Measurements from ENCODE around the gene EEF1AKMT3.
A peak's percentile ranks its signal among the peaks of the same experiment; 100 is the strongest.

Gene EEF1AKMT3

DNA sequence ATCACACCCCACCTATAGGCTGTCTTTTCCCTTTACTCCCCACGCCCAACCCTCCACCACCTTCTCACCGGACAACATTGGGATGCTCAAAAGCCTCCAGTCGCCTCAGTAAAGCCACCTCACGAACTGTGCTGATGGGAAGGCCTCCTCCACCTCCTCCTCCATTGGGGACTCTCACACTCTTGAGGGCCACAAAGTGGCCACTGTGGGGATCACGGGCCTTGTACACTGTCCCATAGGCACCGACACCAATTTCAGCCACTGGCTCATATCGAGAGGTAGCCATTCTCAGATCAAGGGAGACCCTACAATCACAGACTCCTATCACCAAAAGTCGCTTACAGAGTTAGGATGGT lies 21.0 kb upstream of the EEF1AKMT3 start:
- ATAC-seq, result no peak

DNA sequence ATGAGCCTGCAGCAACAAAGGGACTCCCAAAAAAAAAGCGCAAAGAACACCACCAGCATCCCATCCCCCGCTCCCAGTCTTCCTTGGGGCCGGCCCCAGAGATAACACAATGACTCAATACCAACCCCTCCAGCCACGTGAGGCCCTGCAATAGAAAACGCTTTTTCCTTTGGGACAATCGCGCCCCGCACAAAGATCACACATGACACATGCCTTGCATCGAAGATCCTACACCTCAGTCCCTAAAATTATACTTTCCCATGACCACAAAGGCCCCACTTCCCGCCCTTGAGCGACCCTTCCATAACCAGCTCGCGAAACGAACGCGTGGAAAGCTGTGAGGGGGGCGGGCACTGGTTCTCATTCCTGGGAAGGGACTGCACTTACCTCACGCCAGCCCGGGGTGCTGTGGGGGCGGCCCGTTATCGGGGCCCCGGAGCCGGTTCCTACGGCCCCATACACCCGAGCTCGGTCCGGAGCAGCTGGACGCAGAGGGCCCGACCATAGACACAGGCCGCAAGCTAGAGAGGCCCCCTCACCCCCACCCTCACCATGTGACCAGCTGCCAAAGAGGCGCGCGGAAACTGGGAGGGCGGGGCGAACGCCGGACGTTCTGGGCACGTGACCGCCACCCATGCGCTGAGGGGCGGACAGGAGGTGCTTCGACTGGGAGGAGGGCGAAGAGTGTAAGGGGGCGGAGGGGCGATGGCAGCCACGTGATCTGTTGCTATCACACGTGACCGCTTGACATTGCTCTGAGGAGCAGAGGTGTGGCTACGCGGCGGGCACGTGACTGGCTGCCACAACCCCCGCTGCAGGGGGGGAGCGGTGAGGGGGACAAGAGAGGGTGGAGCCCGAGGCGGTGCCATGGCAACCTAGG lies 20.4 kb upstream of the EEF1AKMT3 start, which contains the start of gene CDK4:
Gene CDK4 (minus strand): TSS at position 523 of the 880 bp plus-strand sequence. CDS start 593 bp downstream, outside the sequence.
- peak; percentile 75 to 76 for ATAC-seq

DNA sequence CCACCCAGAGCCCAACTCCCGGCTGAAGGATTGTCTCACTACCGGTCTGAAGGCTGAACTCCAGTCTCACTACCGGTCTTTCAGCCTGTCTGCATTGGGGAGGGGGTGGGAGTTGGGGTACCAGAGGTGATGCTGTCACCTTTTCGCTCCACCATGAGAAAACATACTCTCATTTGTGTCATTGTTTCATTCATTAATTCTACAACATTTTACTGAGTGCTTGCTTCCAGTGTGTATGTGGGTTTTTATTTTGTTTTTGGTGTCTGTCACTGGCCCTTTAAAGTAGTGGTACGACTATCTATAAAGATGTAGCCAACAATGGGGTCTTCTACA lies 19.8 kb upstream of the EEF1AKMT3 start:
- no peak for ATAC-seq

DNA sequence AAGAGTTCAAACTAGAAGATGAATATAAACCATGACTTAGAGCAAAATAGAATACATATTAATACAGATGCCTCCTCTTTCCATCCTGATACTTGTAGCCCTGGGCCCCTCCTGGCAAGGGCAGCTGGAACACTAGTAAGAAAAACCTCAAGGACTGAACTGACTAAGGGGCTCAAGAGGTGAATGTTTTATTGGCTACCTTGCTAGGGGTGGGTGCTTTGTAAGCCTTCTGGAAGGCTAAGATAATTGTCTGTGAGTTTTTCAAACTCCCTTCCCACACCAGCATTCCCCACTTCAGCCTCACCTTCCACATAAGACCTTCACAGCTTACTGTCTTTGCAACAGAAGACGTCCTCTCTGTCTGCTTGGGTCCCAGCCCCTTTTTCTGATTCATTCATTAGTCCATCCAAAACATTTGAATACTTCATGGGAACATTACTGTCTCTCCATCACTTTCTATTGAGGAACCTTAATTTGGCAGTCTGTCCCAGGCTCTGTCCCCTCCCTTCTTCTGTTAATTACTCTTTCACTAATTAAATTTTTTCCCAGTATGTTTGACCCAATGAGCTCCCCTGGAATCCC lies 18.6 kb upstream of the EEF1AKMT3 start:
- no peak for ATAC-seq

DNA sequence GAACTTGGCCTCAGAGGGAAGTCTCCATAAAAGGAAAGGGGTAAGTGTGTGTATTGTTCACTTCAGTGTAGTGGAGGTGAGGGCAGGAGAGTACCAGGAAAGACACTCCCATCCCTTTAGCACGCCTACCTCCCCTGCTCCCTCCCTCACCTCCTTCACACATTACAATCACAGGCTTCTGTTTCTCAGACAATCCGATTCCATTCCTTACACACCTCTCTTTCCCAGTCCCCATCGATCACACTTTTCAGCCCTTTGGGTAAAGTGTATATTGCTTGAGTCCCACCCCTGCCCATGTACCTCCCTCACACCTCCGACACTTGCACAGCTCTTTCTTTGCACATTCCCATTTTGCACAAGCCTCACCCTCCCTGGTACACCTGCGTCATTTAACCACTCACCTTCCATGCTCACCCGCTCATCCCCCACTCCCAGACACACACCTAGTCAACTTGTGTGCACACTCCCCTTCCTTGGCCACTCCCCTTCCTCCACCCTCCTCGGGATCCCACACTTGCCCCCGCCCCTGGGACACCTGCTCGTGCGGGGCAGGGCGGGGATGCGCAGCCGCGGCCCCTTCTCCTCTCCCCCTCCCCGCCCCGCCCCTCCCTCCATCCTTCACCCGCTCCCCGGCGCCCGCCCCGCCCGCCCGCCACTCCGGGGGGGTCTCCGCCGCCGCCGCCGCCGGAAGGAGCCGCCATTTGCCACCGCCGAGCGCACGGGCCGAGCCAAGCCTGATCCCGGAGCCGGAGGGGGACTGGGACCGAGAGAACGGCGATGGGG lies 17.8 kb upstream of the EEF1AKMT3 start, which contains the start of gene MARCHF9:
Gene MARCHF9 (plus strand): TSS at position 693 of the 783 bp plus-strand sequence. CDS start 426 bp downstream, outside the sequence.
- ATAC-seq, result peak; percentile 40 to 42

DNA sequence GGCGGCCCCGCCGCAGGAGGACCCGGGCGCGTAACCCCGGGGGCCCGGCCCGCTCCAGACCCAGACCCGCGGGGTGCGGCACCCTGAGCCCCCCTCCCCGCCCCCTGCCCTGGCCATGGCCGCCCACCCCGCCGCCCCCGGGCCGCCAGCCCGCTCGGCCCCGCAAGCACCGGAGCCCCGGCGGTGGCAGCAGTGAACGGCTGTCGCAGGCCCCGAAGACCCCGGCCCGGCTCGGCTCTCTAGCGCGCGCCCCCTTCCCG lies 17.3 kb upstream of the EEF1AKMT3 start:
- no peak for ATAC-seq

DNA sequence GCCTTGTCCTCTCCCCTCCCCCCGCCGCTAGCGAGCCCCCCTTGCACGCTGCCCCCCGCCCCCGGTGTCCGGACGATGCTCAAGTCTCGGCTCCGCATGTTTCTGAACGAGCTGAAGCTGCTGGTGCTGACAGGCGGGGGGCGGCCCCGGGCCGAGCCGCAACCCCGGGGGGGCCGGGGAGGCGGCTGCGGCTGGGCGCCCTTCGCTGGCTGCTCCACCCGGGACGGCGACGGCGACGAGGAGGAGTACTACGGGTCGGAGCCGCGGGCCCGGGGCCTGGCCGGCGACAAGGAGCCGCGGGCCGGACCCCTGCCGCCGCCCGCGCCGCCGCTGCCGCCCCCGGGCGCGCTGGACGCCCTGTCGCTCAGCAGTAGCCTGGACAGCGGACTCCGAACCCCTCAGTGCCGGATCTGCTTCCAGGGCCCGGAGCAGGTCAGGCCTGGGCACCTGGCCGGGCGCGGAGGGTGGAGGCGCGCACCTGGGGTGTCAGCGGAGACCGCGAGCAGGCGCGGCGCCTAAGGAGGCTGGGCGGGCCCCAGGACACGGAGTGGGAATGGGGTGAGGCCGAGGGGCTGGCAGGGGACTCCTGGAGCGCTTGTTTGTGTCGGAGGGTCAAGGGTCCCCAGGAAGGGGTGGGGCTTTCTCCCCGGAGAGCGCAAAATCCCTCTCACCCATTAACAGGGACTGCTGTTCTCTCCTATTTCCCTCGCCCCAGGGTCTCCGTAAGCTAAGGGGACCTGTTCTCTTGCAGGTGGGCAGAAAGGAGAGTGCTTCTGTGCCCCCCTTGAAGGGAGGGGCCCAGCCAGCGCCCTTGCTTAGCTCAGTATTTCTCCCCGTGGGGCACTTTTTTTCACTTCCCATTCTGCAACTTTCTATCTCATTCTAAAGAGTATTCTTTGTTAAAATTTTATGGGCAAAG lies 16.7 kb upstream of the EEF1AKMT3 start:
- ATAC-seq, result no peak

DNA sequence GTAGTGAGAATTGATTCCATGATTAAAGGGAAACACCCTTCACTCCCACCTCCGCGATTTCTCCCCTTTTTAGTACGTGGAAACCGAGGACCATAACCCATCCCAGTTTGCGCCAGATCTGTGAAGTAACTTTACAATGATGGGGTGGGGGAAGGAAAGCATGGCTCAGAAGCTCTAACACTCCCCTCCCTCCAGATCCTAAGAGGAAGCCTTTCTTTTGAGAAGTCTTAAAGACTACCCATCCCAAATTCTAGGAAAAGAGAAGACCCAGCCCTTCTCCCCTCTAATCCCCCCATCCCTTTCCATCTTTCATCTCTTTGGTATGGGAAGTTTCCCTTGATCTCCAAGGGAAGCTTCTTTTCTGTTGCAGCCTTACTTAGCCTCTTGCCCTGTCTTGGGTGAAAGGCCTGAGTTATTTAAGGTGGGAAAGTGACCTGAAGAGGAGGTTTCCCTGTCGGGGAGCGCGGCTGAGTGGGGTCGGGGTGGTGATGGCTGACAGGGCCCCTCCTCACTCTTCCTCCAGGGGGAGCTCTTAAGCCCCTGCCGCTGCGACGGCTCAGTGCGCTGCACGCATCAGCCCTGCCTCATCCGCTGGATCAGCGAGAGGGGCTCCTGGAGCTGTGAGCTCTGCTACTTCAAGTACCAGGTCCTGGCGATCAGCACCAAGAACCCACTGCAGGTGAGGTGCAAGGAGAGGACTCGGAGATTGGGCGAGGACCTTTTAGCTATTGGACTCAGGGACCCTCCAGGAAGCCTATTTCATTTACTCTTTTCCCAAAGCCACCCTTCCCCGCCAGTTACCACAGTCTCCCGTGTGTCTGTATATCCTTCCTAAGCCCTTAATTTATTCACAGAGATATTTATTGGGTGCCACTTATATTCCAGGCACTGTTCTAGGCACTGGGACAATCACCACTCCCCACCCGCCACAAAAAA lies 15.7 kb upstream of the EEF1AKMT3 start:
- peak; percentile 27 to 33 for ATAC-seq

DNA sequence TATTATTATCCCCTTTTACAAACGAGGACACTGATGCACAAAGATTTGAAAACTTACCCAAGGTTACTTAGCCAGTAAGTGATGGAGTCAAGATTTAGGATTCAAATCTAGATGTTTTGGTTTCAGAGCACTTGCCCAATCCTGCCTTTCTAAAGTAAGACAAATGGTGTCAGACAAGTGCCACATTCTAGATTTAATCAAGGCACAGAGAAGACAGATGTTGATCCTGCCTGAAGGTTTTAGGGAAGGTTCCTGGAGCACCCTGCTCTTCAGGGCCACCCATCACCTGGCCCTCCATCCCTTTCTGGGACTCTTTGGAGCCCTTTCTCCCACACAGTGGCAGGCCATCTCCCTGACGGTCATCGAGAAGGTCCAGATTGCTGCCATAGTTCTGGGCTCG lies 14.6 kb upstream of the EEF1AKMT3 start:
- no peak for ATAC-seq

DNA sequence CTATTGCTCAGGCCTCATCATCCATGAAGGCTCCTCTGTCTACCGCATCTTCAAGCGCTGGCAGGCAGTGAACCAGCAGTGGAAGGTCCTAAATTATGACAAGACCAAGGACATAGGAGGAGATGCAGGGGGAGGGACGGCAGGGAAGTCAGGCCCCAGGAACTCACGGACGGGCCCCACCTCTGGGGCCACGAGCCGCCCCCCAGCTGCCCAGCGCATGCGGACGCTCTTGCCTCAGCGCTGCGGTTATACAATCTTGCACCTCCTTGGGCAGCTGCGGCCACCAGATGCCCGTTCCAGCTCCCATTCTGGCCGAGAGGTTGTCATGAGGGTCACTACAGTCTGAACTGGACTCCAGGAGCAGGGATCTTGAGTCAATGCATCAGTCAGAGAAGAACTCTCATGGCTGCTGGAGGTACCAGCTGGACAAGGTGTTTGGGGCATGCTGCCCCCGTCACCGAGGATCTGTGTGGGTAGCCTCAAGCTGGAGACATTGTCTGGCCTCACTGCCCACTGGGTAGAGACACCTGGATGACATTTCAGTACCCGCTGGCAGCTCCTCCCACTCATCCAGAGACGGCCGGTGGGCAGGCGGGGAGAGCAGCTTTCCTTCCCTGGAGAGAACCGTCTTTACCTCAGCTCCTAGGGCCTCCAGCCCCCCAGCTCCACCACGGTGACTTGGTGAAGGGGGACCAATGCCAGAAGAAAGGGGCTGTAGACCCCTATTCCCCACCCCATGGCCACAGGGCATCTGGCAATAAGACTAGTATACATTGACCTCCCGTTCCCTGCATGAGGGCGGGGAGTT lies 13.7 kb upstream of the EEF1AKMT3 start:
- no peak for ATAC-seq

DNA sequence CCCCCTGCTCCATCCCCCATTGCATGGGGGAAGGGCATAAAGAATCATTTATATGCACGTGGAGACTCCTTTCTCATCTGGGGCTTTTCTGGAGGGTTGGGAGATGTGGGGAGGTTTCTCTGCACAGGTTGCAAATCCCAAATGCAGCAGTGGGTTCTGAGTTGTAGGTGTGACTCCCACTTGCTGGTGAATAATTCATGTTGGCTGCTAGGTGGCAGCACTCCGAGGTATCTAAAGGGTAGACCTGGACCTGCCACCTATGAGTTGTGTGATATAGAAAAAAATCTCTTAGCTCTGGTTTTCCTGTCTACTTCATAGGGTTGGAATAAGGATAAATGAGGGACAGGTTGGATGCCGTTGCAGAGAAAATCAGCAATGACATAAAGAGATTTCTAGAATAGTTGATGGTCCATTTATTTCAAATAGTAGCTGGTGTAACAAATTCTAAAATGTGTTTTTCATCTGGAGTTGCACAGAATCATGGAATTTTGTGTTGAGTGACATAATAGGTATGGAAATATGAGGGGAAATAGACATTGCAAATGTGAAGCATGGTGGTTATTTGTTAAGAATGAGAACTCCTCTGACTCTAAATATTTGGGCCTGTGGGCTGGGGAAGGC lies 12.9 kb upstream of the EEF1AKMT3 start:
- peak; percentile 36 to 41 for ATAC-seq

DNA sequence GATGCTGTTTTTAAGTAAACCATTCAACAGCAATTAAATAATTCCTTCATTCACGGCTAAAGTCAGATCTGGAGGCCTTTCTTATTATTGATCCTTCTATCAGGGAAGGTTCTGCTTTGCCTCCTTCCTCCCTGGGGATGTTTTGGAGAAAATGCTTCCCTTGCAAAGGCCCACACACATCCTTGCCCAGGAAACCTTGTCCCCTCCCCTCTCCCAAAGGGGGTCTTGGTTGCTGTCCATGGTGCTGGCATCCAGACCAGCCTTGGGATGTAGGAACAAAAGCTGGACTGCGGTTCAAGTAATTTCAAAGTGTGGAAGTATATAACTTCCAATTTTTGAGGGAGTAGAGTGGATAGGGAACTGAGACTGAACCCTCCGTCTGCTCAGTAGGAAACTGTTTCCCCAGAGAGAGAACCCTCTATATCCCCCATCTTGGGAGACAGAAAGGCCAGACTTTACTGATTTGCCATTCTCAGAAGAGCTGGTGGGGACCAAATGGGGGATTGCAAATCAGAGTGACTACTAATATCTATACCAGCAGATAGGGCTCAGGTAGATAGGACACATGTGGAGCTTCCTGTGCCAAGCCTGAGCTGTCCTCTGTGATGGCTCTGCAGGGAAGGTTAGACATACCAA lies 11.9 kb upstream of the EEF1AKMT3 start:
- ATAC-seq, result no peak

DNA sequence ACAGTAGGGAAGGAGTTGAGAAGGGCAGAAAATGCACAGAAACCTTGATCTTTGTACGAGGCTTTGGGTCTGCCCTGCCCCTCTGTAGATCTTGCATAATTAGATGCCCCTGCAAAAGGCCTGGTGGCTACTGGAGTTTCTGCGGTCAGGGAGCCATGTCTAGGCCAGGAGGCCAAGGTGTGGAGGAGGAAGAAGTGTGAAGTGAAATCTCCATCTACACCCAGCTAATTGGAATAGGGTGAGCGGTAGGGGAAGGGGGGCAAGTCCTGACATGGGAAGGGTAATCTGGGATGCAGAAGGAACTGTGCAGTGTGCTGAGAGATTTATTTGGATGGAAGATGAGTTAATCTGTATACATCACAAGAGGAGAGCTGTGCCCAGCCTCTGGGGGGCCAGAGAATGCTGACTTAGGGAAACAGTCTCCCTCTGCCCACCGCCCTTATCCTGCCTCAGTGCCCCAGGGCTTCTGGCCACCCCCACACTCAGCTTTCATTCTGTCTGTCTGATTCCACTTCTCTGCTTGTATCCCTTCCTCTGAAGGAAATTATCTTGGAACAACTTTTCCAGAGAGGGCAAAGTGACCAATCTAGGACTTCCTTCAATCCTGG lies 10.9 kb upstream of the EEF1AKMT3 start:
- ATAC-seq, result no peak

DNA sequence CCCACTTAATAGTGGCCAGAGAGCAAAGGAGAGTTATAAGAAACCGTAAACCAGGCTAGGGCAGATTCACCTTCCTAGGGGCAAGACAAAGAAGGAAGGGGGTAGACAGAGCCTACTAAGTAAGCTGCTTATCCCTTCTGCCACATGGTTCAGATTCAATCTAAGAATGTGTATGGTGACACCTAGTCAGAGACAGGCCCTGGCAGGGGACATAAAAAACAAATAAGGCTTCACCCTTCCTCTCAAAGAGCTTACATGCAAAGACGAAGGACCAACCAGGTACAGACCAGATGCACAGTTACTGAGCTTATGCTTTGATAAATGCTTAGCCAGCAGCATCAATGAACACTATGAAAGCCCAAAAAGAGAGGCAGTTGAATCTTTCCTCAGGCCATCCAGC lies 10.0 kb upstream of the EEF1AKMT3 start:
- ATAC-seq, result no peak

DNA sequence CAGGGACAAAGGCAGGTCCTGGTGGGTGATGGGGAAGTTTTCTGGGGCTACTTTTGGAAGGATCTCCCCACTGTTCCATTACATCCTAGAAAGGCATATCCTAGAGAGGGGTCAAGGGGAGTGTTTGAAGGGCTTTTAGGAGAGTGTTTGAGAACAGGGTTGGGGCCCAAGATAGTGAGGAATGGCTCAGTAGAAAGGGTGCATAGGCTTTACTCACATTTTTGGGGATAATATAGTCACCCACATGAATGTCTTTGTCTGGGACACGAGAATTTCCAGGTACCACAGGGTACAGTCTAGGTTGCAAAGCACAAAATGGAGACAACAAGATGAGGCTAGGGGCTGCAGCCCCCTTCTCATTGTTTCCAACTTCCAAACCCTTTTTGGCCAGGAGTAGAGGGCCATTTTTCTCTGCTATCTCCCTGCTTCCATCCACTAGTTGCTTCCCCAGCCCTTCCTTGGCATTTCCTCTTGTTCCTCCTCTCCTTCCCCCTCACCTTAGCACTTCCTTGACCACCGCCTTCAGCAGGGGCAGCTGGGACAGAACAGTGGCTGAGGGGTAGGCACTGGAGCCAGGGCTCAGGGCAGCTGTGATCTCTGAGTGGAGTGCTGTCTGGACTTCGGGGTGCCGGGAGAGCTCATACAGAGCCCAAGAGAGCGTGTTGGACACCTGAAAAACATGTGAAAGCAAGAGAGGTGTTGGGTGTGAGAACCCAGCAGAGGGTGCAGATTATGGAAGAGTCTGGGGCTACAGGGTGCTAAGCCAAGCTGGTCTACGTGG lies 8.3 kb upstream of the EEF1AKMT3 start:
- no peak for ATAC-seq

DNA sequence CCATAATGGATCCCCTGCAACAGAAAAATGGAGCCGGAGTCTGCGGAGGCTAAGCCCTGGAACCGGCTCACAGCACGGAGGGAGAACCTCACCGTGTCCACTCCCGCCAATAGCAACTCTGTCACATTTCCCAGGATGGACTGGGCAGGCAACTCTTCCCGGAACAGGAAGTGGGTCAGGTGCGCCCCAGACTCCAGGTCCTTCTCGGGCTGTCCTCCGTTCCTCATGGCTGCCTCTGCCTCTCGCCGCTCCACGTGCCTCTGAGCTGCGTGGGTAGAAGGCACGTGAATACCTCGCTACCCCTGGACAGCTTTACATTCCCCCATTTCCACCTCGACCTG lies 7.8 kb upstream of the EEF1AKMT3 start:
- peak; percentile 19 to 30 for ATAC-seq

DNA sequence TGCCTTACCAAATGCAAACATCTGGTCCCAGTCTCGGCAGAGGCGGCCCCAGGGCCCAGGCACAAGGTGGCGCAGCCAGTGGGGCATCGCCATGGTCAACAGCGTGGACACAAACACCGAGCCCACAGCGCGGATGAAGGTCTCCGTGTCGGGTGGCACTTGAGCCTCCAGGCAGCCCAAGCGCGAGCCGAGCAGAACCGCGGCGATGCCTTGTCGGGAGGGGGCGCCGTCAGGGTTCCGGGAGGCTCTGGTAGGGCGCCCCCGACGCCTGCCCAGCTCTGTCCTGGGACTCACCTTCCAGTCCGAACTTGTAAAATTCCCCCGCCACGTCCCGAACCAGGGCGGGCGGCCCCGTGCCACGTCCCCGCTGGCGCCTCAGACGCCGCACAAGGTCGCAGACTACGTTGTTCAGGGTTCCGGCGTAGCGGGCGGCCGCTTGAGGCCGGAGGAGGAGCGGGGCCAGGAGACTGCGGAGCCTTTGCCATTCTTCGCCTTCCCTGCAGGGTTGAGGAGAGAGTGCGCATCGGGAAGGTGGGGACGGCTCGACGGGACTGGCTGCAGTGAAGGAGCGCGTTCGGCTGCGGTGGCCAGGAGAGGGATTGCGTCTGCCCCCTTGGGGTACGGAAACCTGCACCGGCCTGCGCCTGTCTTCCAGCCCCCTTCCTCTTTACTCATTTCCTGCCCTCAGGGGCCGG lies 7.3 kb upstream of the EEF1AKMT3 start:
- ATAC-seq, result peak; percentile 75 to 77

Data from activated CD4-positive, CD25-positive, alpha-beta regulatory T cell treated with anti-CD3 and anti-CD28 coated beads, Interleukin-2, amount 50 U/mL, for 24 hours (primary cell).